ENCODE measurements around the gene CA10. TPM values are rescaled to one million over a fixed set of nuclear protein-coding genes. Genes with fewer than 3 reads are reported as not detected.

Gene CA10
- total and polyA plus RNA-seq, 9 of the 15 experiments (the other 6 are each of a cell fraction or from before 2014, with no cell fraction given): not detected

DNA sequence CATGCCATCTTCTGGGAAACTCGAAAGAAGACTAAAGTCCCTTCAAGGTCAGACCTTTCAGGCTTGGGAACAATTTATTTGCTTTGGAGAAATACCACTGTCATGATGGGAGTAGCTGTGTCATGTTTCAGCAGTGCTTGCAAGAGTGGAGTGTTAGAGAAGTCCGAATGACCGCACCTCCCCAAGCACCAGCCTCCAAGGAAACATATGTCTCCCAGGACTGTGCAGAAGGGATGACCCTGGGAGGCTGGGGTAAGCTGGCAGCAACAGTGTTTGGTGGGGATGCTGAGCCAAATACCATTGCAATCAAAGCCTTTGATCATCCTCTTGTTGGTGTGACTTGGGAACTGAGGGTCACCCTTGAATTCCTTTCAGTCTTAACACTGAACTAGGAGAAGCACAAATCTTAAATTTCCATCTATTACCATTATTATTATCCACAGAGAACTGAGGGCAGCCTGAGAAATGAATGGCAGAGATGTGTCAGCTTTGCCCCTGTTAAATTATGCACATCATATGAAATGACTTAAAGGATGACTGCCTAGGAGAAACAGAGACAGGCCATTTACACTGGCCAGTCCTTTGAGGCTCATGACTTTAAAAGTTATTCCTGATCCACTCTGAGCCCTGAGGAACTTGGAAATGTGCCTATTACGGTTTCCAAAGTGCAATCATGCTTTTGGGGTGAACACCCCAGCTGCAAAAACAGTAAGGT is 244.9 kb downstream of the CA10 start:
- Histone ChIP-seq H3K36me3 (ENCODE audit: control insufficient read depth, insufficient read depth, low read length) (no peaks in the 10 kb centered on the region), H3K4me2 (ENCODE audit: insufficient read depth, low read length) (no peak overlapping the region), H3K9me3 (replicated peaks; ENCODE audit: control insufficient read depth, insufficient read depth, low read depth, low read length) (no peaks in the 10 kb centered on the region), H3K4me1 (replicated peaks in 1 of 2; ENCODE audit: control insufficient read depth in 2 of 2, insufficient read depth in 2 of 2, low read length in 2 of 2) (no peaks in the 10 kb centered on the region), H3K9ac (ENCODE audit: insufficient read depth in 1 of 2, low read depth in 2 of 2, low read length in 2 of 2) (no peak overlapping the region), H3K79me2 (ENCODE audit: control insufficient read depth, insufficient read depth, low read length) (no peaks in the 10 kb centered on the region), H2AFZ (ENCODE audit: low read depth, low read length) (no peak overlapping the region), H3K27me3 (ENCODE audit: control insufficient read depth in 2 of 2, insufficient read depth in 2 of 2, low read length in 2 of 2) (no peaks in the 10 kb centered on the region), H3K27ac (ENCODE audit: extremely low read depth, low read depth, low read length) (no peak overlapping the region), H3K4me3 (no peak overlapping the region), H3K9me1 (ENCODE audit: control insufficient read depth, insufficient read depth, low read length) (no peaks in the 10 kb centered on the region), H4K20me1 (replicated peaks; ENCODE audit: control insufficient read depth, insufficient read depth, low read length) (no peaks in the 10 kb centered on the region)
- CTCF ChIA-PET (ENCODE audit: low intra/inter-chr PET ratio): no interaction called here
- no peak for ATAC-seq
- TF ChIP-seq ATF7 (IDR thresholded peaks at IDR 0.05): no peak
- no peak for TF ChIP-seq RBM39 (optimal IDR thresholded peaks at IDR 0.05; ENCODE audit: low read depth, low read length)
- TF ChIP-seq ZEB2 (IDR thresholded peaks at IDR 0.05): no peak
- TF ChIP-seq HDGF (IDR thresholded peaks at IDR 0.05): no peak
- no peak for TF ChIP-seq ZNF431 (CRISPR knock-in tag; IDR thresholded peaks at IDR 0.05)
- no peak for TF ChIP-seq ZC3H4 (CRISPR knock-in tag; IDR thresholded peaks at IDR 0.05; ENCODE audit: borderline replicate concordance)
- intact Hi-C loops (cut with micrococcal nuclease) (no loop called here), in situ Hi-C loops (cut with MboI) (no loop called here)
- 0% methylated on average over 4 of the region's 4 CpGs for WGBS (ENCODE audit: insufficient coverage, low coverage, missing lambda C conversion rate)
- POLR2A ChIA-PET: no interaction called here
- FAIRE-seq: no peak
- BruUV-seq (replicated peaks): no TSS peak
- no peak for DNase-seq (ENCODE audit: extremely low read depth in 1 of 4, low spot score in 3 of 4)

DNA sequence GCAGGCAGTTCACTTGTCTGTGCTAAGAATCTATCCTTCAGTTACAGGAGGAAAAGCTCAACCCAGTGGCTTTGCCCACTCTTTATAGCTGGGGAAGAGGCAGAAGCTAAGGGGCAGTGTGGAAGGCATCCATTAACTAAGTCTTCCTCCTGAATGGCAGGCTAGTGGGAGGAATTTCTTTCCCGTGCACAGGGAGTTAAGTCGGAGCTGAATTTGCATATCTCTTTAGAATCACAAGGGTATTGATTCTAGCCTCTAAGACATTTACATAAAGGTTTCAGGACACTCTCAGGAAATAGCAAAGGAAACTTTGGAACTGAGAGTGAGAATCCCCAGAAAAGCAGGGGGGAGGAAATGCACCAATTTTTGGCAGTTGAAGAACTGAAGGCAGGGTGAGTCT is 245.6 kb downstream of the CA10 start:
- Histone ChIP-seq H3K79me2 (ENCODE audit: control insufficient read depth, insufficient read depth, low read length) (no peaks in the 10 kb centered on the region), H3K4me3 (no peak overlapping the region), H4K20me1 (replicated peaks; ENCODE audit: control insufficient read depth, insufficient read depth, low read length) (no peaks in the 10 kb centered on the region), H3K27ac (ENCODE audit: extremely low read depth, low read depth, low read length) (no peak overlapping the region), H3K9ac (ENCODE audit: insufficient read depth in 1 of 2, low read depth in 2 of 2, low read length in 2 of 2) (no peak overlapping the region), H3K9me3 (replicated peaks; ENCODE audit: control insufficient read depth, insufficient read depth, low read depth, low read length) (no peaks in the 10 kb centered on the region), H3K4me1 (replicated peaks in 1 of 2; ENCODE audit: control insufficient read depth in 2 of 2, insufficient read depth in 2 of 2, low read length in 2 of 2) (no peaks in the 10 kb centered on the region), H3K27me3 (ENCODE audit: control insufficient read depth in 2 of 2, insufficient read depth in 2 of 2, low read length in 2 of 2) (no peaks in the 10 kb centered on the region), H3K9me1 (ENCODE audit: control insufficient read depth, insufficient read depth, low read length) (no peaks in the 10 kb centered on the region), H3K36me3 (ENCODE audit: control insufficient read depth, insufficient read depth, low read length) (no peaks in the 10 kb centered on the region), H3K4me2 (ENCODE audit: insufficient read depth, low read length) (no peak overlapping the region), H2AFZ (ENCODE audit: low read depth, low read length) (no peak overlapping the region)
- BruUV-seq (replicated peaks): no TSS peak
- FAIRE-seq (no peak), DNase-seq (ENCODE audit: extremely low read depth in 1 of 4, low spot score in 3 of 4) (no peak), ATAC-seq (no peak)
- WGBS (ENCODE audit: insufficient coverage, low coverage, missing lambda C conversion rate): 4% methylated on average over 2 of the region's 2 CpGs
- intact Hi-C loops (cut with micrococcal nuclease): no loop called here
- POLR2A ChIA-PET: no interaction called here
- CTCF ChIA-PET (ENCODE audit: low intra/inter-chr PET ratio): no interaction called here
- in situ Hi-C loops (cut with MboI): no loop called here
- TF ChIP-seq, protein P1, sequence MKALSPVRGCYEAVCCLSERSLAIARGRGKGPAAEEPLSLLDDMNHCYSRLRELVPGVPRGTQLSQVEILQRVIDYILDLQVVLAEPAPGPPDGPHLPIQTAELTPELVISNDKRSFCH (CRISPR knock-in tag; IDR thresholded peaks at IDR 0.05): no peak
- TF ChIP-seq, protein P1 (tag; IDR thresholded peaks at IDR 0.05): no peak
- TF ChIP-seq MAFF (IDR thresholded peaks at IDR 0.05; ENCODE audit: low read length): no peak
- no peak for TF ChIP-seq NCOA6 (IDR thresholded peaks at IDR 0.05)
- no peak for TF ChIP-seq NR2C1 (IDR thresholded peaks at IDR 0.05)
- TF ChIP-seq NR2C1 (tag; IDR thresholded peaks at IDR 0.05): no peak
- TF ChIP-seq MEF2A (IDR thresholded peaks at IDR 0.05; ENCODE audit: control insufficient read depth, low read depth, low read length): no peak
- TF ChIP-seq, protein P2, sequence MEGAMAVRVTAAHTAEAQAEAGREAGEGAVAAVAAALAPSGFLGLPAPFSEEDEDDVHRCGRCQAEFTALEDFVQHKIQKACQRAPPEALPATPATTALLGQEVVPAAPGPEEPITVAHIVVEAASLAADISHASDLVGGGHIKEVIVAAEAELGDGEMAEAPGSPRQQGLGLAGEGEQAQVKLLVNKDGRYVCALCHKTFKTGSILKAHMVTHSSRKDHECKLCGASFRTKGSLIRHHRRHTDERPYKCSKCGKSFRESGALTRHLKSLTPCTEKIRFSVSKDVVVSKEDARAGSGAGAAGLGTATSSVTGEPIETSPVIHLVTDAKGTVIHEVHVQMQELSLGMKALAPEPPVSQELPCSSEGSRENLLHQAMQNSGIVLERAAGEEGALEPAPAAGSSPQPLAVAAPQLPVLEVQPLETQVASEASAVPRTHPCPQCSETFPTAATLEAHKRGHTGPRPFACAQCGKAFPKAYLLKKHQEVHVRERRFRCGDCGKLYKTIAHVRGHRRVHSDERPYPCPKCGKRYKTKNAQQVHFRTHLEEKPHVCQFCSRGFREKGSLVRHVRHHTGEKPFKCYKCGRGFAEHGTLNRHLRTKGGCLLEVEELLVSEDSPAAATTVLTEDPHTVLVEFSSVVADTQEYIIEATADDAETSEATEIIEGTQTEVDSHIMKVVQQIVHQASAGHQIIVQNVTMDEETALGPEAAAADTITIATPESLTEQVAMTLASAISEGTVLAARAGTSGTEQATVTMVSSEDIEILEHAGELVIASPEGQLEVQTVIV (CRISPR knock-in tag; IDR thresholded peaks at IDR 0.05; ENCODE audit: borderline replicate concordance): no peak
- TF ChIP-seq MBD2 (IDR thresholded peaks at IDR 0.05; ENCODE audit: borderline replicate concordance, low read depth): no peak
- TF ChIP-seq GABPA (tag; conservative IDR thresholded peaks at IDR 0.05; ENCODE audit: low read depth): no peak
- no peak for TF ChIP-seq STAT5B (CRISPR knock-in tag; IDR thresholded peaks at IDR 0.05)

All from K562 (cell line).